ENCODE data around the gene ADGRD1.

The ADGRD1 gene

GRCh38 chr12:131008131-131008912 lies 54.6 kb downstream of the ADGRD1 start:
- DNase-seq (ENCODE audit: low read depth in 1 of 2, low spot score in 1 of 2), result no peak
- TF ChIP-seq REST (IDR thresholded peaks at IDR 0.05; ENCODE audit: insufficient replicate concordance, low read depth) (no peak), CTCF (IDR thresholded peaks at IDR 0.05; ENCODE audit: insufficient read depth, low read length) (no peak), SPI1 (IDR thresholded peaks at IDR 0.05; ENCODE audit: borderline replicate concordance, low read depth) (no peak), POLR2AphosphoS5 (IDR thresholded peaks at IDR 0.05; ENCODE audit: low read depth) (no peak), GABPA (IDR thresholded peaks at IDR 0.05; ENCODE audit: low read depth) (no peak)
- Histone ChIP-seq H3K27ac (replicated peaks) (no peak overlapping the region), H3K27me3 (ENCODE audit: insufficient read depth, poor library complexity, severe bottlenecking) (no peaks in the 10 kb centered on the region), H3K4me3 (replicated peaks; ENCODE audit: insufficient read depth, low read length) (no peak overlapping the region)

GRCh38 chr12:131008913-131009270 lies 55.2 kb downstream of the ADGRD1 start:
- Histone ChIP-seq H3K27me3 (ENCODE audit: insufficient read depth, poor library complexity, severe bottlenecking) (no peaks in the 10 kb centered on the region), H3K4me3 (replicated peaks; ENCODE audit: insufficient read depth, low read length) (no peak overlapping the region), H3K27ac (replicated peaks) (no peak overlapping the region)
- DNase-seq (ENCODE audit: low read depth in 1 of 2, low spot score in 1 of 2), result no peak
- TF ChIP-seq REST (IDR thresholded peaks at IDR 0.05; ENCODE audit: insufficient replicate concordance, low read depth) (no peak), SPI1 (IDR thresholded peaks at IDR 0.05; ENCODE audit: borderline replicate concordance, low read depth) (no peak), CTCF (IDR thresholded peaks at IDR 0.05; ENCODE audit: insufficient read depth, low read length) (no peak), GABPA (IDR thresholded peaks at IDR 0.05; ENCODE audit: low read depth) (no peak), POLR2AphosphoS5 (IDR thresholded peaks at IDR 0.05; ENCODE audit: low read depth) (no peak)

- no peak for DNase-seq (ENCODE audit: low read depth in 1 of 2, low spot score in 1 of 2)
- no peak overlapping the region for H3K4me3 ChIP-seq (replicated peaks; ENCODE audit: insufficient read depth, low read length)
- no peaks in the 10 kb centered on the region for H3K27me3 ChIP-seq (ENCODE audit: insufficient read depth, poor library complexity, severe bottlenecking)
- H3K27ac ChIP-seq (replicated peaks), result no peak overlapping the region
- TF ChIP-seq GABPA (IDR thresholded peaks at IDR 0.05; ENCODE audit: low read depth) (no peak), REST (IDR thresholded peaks at IDR 0.05; ENCODE audit: insufficient replicate concordance, low read depth) (no peak), CTCF (IDR thresholded peaks at IDR 0.05; ENCODE audit: insufficient read depth, low read length) (no peak), POLR2AphosphoS5 (IDR thresholded peaks at IDR 0.05; ENCODE audit: low read depth) (no peak), SPI1 (IDR thresholded peaks at IDR 0.05; ENCODE audit: borderline replicate concordance, low read depth) (no peak)
Measured at GRCh38 chr12:131009595-131010395, 56.1 kb downstream of the ADGRD1 start.
